Mammary epithelial cell (primary cell): ENCODE data around the gene CIC.

ENCODE experiments used
- CTCF ChIP-seq, 2 donors: IDR thresholded peaks in 1 of 2; conservative IDR thresholded peaks in 1 of 2; 2 replicates each; pipeline ENCODE4 v1.5.1; 2011 to 2012; ENCODE audit warnings: inconsistent platforms in 2 of 2, low read length in 2 of 2, mild to moderate bottlenecking in 2 of 2, control low read depth in 1 of 2, low read depth in 1 of 2; ENCODE audit not compliant: insufficient read depth in 1 of 2; ENCODE audit errors: extremely low read depth in 1 of 2
- EZH2 ChIP-seq: IDR thresholded peaks from 2 replicates; pipeline ENCODE4 v1.6.1; 2012; ENCODE audit warnings: low read length, inconsistent platforms, borderline replicate concordance

- no peak for TF ChIP-seq CTCF (conservative IDR thresholded peaks at IDR 0.05 in 1 of 2, IDR thresholded peaks at IDR 0.05 in 1 of 2; ENCODE audit: extremely low read depth in 1 of 2, insufficient read depth in 1 of 2, low read depth in 1 of 2, low read length in 2 of 2)
- no peak for TF ChIP-seq EZH2
Observed at GRCh38 chr19:42272535-42272897, 3.5 kb downstream of the CIC start.
